Tibial nerve (tissue), 4 donors: ENCODE data around the gene FXYD2. TPM values are rescaled to one million over a fixed set of nuclear protein-coding genes. Genes with fewer than 3 reads are reported as not detected.

Experiments
- DNase-seq, 2 donors: peaks; one replicate each; pipeline ENCODE4 v3.0.0-alpha.2; 2019; ENCODE audit warnings: low spot score in 2 of 2
- H3K27ac ChIP-seq, 4 donors: fragments of 200-600 bp; sonication (generic) in 3 of 4; one replicate each; pipeline ENCODE4 v1.5.1; 2017 to 2019; ENCODE audit warnings: mild to moderate bottlenecking in 1 of 4
- H3K27me3 ChIP-seq, 2 donors: fragments of 200-600 bp; sonication (generic) in 1 of 2; one replicate each; pipeline versions ENCODE4 v1.5.1 to v1.6.0; 2017 to 2019
- H3K36me3 ChIP-seq, 3 donors: fragments of 200-600 bp; sonication (generic); one replicate each; pipeline ENCODE4 v1.5.1; 2018 to 2019
- H3K4me1 ChIP-seq, 4 donors: fragments of 200-600 bp; sonication (generic) in 3 of 4; one replicate each; pipeline ENCODE4 v1.5.1; 2017 to 2019
- H3K4me3 ChIP-seq, 4 donors: fragments of 200-600 bp; sonication (generic) in 3 of 4; one replicate each; pipeline ENCODE4 v1.5.1; 2017 to 2019; ENCODE audit warnings: mild to moderate bottlenecking in 1 of 4, moderate library complexity in 1 of 4
- H3K9me3 ChIP-seq, 4 donors: fragments of 200-600 bp; sonication (generic) in 3 of 4; one replicate each; pipeline ENCODE4 v1.5.1; 2017 to 2019
- EP300 ChIP-seq, 2 donors: sonication (generic); formaldehyde crosslinking; IDR thresholded peaks; one replicate each; pipeline ENCODE4 v1.6.1; 2017; ENCODE audit warnings: antibody characterized with exemption in 2 of 2, mild to moderate bottlenecking in 1 of 2
- POLR2A ChIP-seq, 2 donors: fragments of 450-650 bp; IDR thresholded peaks; one replicate each; pipeline ENCODE4 v1.6.1; 2017; ENCODE audit warnings: antibody characterized with exemption in 2 of 2, mild to moderate bottlenecking in 2 of 2, moderate library complexity in 2 of 2
- WGBS, 2 donors: methylation state at CpG; one replicate each; pipeline ENCODE4 v1.1.5; 2018; 5-methylcytosine and 5-hydroxymethylcytosine counted together
- total RNA-seq, 4 donors: library from RNA; depleted of rRNA; stranded (reverse); fragments of >200 nt; gene quantifications; one replicate each; pipeline ENCODE4 v1.1.0, GENCODE V29; 2016
- TF ChIP-seq, protein P1 (sequence below), 5 experiments: fragments of 200-600 bp in 3 of 5; fragments of 450-650 bp in 2 of 5; sonication (generic) in 3 of 5; IDR thresholded peaks; one replicate each; pipeline ENCODE4 v1.5.1; 2016 to 2019; ENCODE audit warnings: antibody characterized with exemption in 5 of 5, mild to moderate bottlenecking in 3 of 5, moderate library complexity in 2 of 5

The FXYD2 gene
- total RNA-seq, 4 donors from 2014 or later = 0.39 to 1.8 (median 0.96) TPM

DNA sequence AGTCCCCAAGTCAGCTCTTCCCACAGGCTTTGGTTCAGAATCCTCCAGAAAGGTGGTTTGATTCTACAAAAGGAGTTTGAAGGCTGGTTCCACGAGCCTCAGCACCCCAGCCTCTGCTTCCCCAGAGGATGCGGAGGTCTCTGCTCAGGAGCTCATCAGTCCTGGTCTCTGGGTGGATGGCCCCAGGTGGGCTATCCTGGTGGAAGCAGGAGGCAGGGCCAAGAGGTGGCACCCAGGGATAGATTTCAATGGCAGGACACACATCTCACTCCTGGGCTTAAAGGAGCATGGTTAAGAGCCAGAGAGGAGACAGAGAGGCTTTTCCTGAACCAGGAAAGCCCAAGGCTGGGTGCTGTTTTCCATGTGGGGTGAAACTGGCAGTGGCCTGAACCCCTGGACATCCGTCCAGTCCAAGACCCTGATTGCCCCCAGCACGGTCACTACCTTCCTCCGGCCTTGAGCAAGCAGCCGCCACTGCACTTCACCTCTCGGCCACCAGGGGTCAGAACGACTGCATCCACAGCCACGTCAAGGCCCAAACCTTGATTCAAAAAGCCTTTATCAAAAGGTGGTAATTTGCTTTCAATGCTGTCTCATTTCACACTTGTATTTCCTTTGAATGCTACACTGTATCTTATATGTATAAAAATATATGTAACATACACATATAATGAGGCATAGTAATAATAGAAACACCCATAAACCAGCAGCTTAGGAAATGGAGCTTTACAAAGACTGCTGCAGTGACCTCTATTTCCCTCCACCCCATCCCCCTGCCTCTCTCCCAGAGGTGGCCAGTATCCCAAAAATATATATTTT lies 19.3 kb upstream of the FXYD2 start:
- peak; percentile 73 to 94 for DNase-seq
- H3K27ac ChIP-seq = no peak overlapping the region
- H3K4me3 ChIP-seq = no peak overlapping the region
- WGBS, 2 donors = 24 to 27% methylated on average over 9 of the region's 9 CpGs
- TF ChIP-seq, protein P1, sequence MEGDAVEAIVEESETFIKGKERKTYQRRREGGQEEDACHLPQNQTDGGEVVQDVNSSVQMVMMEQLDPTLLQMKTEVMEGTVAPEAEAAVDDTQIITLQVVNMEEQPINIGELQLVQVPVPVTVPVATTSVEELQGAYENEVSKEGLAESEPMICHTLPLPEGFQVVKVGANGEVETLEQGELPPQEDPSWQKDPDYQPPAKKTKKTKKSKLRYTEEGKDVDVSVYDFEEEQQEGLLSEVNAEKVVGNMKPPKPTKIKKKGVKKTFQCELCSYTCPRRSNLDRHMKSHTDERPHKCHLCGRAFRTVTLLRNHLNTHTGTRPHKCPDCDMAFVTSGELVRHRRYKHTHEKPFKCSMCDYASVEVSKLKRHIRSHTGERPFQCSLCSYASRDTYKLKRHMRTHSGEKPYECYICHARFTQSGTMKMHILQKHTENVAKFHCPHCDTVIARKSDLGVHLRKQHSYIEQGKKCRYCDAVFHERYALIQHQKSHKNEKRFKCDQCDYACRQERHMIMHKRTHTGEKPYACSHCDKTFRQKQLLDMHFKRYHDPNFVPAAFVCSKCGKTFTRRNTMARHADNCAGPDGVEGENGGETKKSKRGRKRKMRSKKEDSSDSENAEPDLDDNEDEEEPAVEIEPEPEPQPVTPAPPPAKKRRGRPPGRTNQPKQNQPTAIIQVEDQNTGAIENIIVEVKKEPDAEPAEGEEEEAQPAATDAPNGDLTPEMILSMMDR (IDR thresholded peaks at IDR 0.05) = peak; percentile 94 to 99 (median 95)
- no peak for TF ChIP-seq EP300 (IDR thresholded peaks at IDR 0.05)
- TF ChIP-seq POLR2A (IDR thresholded peaks at IDR 0.05) = no peak
- no peaks in the 10 kb centered on the region for H3K27me3 ChIP-seq
- peaks cover 0 to 12% (median 4%) of the 10 kb centered on the region in 4 donors for H3K4me1 ChIP-seq
- no peaks in the 10 kb centered on the region for H3K9me3 ChIP-seq
- H3K36me3 ChIP-seq = peaks cover 0 to 5% (median 0%) of the 10 kb centered on the region in 3 donors

GRCh38 chr11:117842131-117842941 lies 17.8 kb upstream of the FXYD2 start:
- Histone ChIP-seq H3K27me3 (no peaks in the 10 kb centered on the region), H3K36me3 (peaks cover 0 to 5% (median 0%) of the 10 kb centered on the region in 3 donors), H3K4me1 (peaks cover 0 to 12% (median 4%) of the 10 kb centered on the region in 4 donors), H3K27ac (peak overlapping the region in 2 of 4 donors; percentile 57 to 67), H3K9me3 (no peaks in the 10 kb centered on the region), H3K4me3 (no peak overlapping the region)
- peak in 1 of 2 donors; percentile 71 for DNase-seq
- WGBS, 2 donors = 58 to 76% methylated on average over 15 of the region's 16 CpGs
- peak in 1 of 2 donors; percentile 70 for TF ChIP-seq EP300 (IDR thresholded peaks at IDR 0.05)
- TF ChIP-seq, protein P1 (IDR thresholded peaks at IDR 0.05) = no peak

GRCh38 chr11:117841551-117842031 lies 17.0 kb upstream of the FXYD2 start:
- peaks cover 0 to 5% (median 0%) of the 10 kb centered on the region in 3 donors for H3K36me3 ChIP-seq
- H3K9me3 ChIP-seq = no peaks in the 10 kb centered on the region
- no peak for DNase-seq
- H3K4me1 ChIP-seq = peaks cover 0 to 12% (median 4%) of the 10 kb centered on the region in 4 donors
- H3K27ac ChIP-seq = peak overlapping the region in 2 of 4 donors; percentile 38 to 67
- TF ChIP-seq EP300 (IDR thresholded peaks at IDR 0.05) (no peak), POLR2A (IDR thresholded peaks at IDR 0.05) (no peak)
- TF ChIP-seq, protein P1 (IDR thresholded peaks at IDR 0.05) = no peak
- no peak overlapping the region for H3K4me3 ChIP-seq
- no peaks in the 10 kb centered on the region for H3K27me3 ChIP-seq
- WGBS, 2 donors = 87 to 89% methylated on average over 7 of the region's 7 CpGs

- peak overlapping the region in 1 of 4 donors; percentile 38 for H3K27ac ChIP-seq
- H3K36me3 ChIP-seq = peaks cover 0 to 5% (median 0%) of the 10 kb centered on the region in 3 donors
- no peak for DNase-seq
- no peak overlapping the region for H3K4me3 ChIP-seq
- 89 to 93% methylated on average over 11 of the region's 11 CpGs for WGBS, 2 donors
- H3K9me3 ChIP-seq = no peaks in the 10 kb centered on the region
- peaks cover 0 to 12% (median 4%) of the 10 kb centered on the region in 4 donors for H3K4me1 ChIP-seq
- TF ChIP-seq POLR2A (IDR thresholded peaks at IDR 0.05) (no peak), EP300 (IDR thresholded peaks at IDR 0.05) (no peak)
- TF ChIP-seq, protein P1 (IDR thresholded peaks at IDR 0.05) = no peak
- no peaks in the 10 kb centered on the region for H3K27me3 ChIP-seq
These were observed 16.5 kb upstream of the FXYD2 start for GRCh38 chr11:117840881-117841550.
